Mesothelial cell of epicardium (in vitro differentiated cells): Measurements from ENCODE around the gene DMD. TPM values are rescaled to one million over a fixed set of nuclear protein-coding genes. Genes with fewer than 3 reads are reported as not detected.
"Not testable (repeated sequence)": the region's sequence is repeated elsewhere in the genome, so short reads cannot be mapped to it uniquely, and the experiment has no call there.

ENCODE experiments used
- DNase-seq, 2 experiments: peaks; one replicate each; pipeline ENCODE4 v3.0.0; 2021; ENCODE audit warnings: low spot score in 2 of 2; ENCODE audit not compliant: unreplicated experiment in 2 of 2
- H3K27ac Mint-ChIP-seq: 2 replicates; pipeline ENCODE4 v1.8.0; 2021; ENCODE audit warnings: mixed read lengths
- H3K27me3 Mint-ChIP-seq: 2 replicates; pipeline ENCODE4 v1.8.0; 2021; ENCODE audit warnings: low read depth, mixed read lengths
- H3K36me3 Mint-ChIP-seq: 2 replicates; pipeline ENCODE4 v1.8.0; 2021; ENCODE audit warnings: mixed read lengths
- H3K4me1 Mint-ChIP-seq: 2 replicates; pipeline ENCODE4 v1.8.0; 2021; ENCODE audit warnings: mixed read lengths
- H3K4me3 Mint-ChIP-seq: 2 replicates; pipeline ENCODE4 v1.8.0; 2021; ENCODE audit warnings: mild to moderate bottlenecking, moderate library complexity, mixed read lengths
- H3K9me3 Mint-ChIP-seq: 2 replicates; pipeline ENCODE4 v1.8.0; 2021; ENCODE audit warnings: mixed read lengths
- CTCF ChIP-seq: fragments of 200-600 bp; sonication (generic); IDR thresholded peaks from one replicate; pipeline ENCODE4 v1.5.0; 2021; ENCODE audit warnings: antibody characterized with exemption; ENCODE audit not compliant: unreplicated experiment
- total RNA-seq: library from RNA; stranded (reverse); gene quantifications from 3 replicates; pipeline ENCODE4 v1.2.1, GENCODE V29; 2021

The DMD gene
- total RNA-seq, 1 donor from 2014 or later = 79.4 TPM

GRCh38 chrX:32280489-32280888 is 930.9 kb downstream of the DMD start:
- Mint-ChIP-seq H3K4me3 (no peak overlapping the region), H3K36me3 (peaks cover 14% of the 10 kb centered on the region), H3K4me1 (peaks cover 3% of the 10 kb centered on the region), H3K27me3 (no peaks in the 10 kb centered on the region), H3K9me3 (peaks cover 29% of the 10 kb centered on the region), H3K27ac (no peak overlapping the region)
- no peak for TF ChIP-seq CTCF
- DNase-seq = no peak

GRCh38 chrX:32276153-32276552 is 935.2 kb downstream of the DMD start:
- H3K9me3 Mint-ChIP-seq = peaks cover 29% of the 10 kb centered on the region
- H3K27ac Mint-ChIP-seq = no peak overlapping the region
- TF ChIP-seq CTCF = no peak
- H3K4me3 Mint-ChIP-seq = no peak overlapping the region
- peaks cover 3% of the 10 kb centered on the region for H3K4me1 Mint-ChIP-seq
- no peaks in the 10 kb centered on the region for H3K27me3 Mint-ChIP-seq
- peaks cover 9% of the 10 kb centered on the region for H3K36me3 Mint-ChIP-seq
- no peak for DNase-seq

- Mint-ChIP-seq H3K27ac (no peak overlapping the region), H3K27me3 (no peaks in the 10 kb centered on the region), H3K9me3 (peaks cover 31% of the 10 kb centered on the region), H3K36me3 (peaks cover 16% of the 10 kb centered on the region), H3K4me1 (no peaks in the 10 kb centered on the region), H3K4me3 (no peak overlapping the region)
- no peak for TF ChIP-seq CTCF
- DNase-seq = no peak
Measured at GRCh38 chrX:32269866-32270265, 941.5 kb downstream of the DMD start.

- Mint-ChIP-seq H3K27ac (no peak overlapping the region), H3K27me3 (no peaks in the 10 kb centered on the region), H3K9me3 (peaks cover 40% of the 10 kb centered on the region), H3K4me3 (no peak overlapping the region), H3K36me3 (peaks cover 23% of the 10 kb centered on the region), H3K4me1 (no peaks in the 10 kb centered on the region)
- TF ChIP-seq CTCF = no peak
- DNase-seq = no peak
Measured at GRCh38 chrX:32268207-32268606, 943.1 kb downstream of the DMD start.

DNA sequence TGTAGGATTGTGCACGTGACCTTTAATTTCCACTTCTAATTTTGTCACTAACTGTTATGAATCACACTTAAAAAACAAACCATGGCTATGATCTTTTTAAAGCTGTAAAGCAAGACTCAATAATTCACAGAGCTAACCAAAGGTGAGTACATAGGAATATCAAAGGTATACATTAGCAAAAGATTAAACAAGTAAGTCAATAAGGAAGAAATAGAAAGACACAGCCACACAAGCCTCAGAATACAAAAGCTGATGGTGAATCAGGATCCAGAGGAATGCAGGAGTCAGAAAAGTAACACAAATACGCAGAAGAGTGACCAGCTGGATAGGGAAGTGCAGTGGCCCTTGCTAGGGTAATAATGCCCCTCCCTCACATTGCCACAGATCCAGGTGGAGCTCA is 943.6 kb downstream of the DMD start:
- H3K4me3 Mint-ChIP-seq = no peak overlapping the region
- peaks cover 44% of the 10 kb centered on the region for H3K9me3 Mint-ChIP-seq
- TF ChIP-seq CTCF = no peak
- no peak overlapping the region for H3K27ac Mint-ChIP-seq
- H3K27me3 Mint-ChIP-seq = no peaks in the 10 kb centered on the region
- no peaks in the 10 kb centered on the region for H3K4me1 Mint-ChIP-seq
- peaks cover 23% of the 10 kb centered on the region for H3K36me3 Mint-ChIP-seq
- no peak for DNase-seq

DNA sequence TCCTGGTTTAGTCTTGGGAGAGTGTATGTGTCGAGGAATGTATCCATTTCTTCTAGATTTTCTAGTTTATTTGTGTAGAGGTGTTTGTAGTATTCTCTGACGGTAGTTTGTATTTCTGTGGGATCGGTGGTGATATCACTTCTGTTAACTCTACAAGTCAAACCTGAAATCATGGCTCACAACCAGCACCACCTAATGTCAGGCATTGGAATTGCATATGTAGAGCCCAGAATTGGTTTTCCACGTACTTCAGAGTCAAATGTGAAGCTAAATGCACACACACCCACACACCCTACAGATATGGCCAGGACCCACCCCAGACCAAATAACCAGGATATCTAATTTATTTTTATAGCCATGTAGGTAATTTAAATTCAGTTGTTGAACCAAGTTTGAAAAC is 964.7 kb downstream of the DMD start:
- H3K36me3 Mint-ChIP-seq, H3K4me1 Mint-ChIP-seq, H3K27me3 Mint-ChIP-seq, H3K4me3 Mint-ChIP-seq, DNase-seq, H3K27ac Mint-ChIP-seq: not testable (repeated sequence)
- peaks cover 11% of the 10 kb centered on the region for H3K9me3 Mint-ChIP-seq
